ENCODE measurements around the gene ADRA1B. TPM values are rescaled to one million over a fixed set of nuclear protein-coding genes. Genes with fewer than 3 reads are reported as not detected.

The ADRA1B gene
- total RNA-seq, 1 experiment from 2014 or later, result not detected

GRCh38 chr5:160009591-160009989 is 93.3 kb downstream of the ADRA1B start:
- TF ChIP-seq CTCF (conservative IDR thresholded peaks at IDR 0.05), result no peak
- no peak overlapping the region for H2BK12ac ChIP-seq (ENCODE audit: insufficient read length, low read depth, low read length)
- no peak overlapping the region for H2BK15ac ChIP-seq (ENCODE audit: low read depth, low read length)
- no peak overlapping the region for H3T11ph ChIP-seq (ENCODE audit: low read length)
- no peaks in the 10 kb centered on the region for H3K9me3 ChIP-seq (ENCODE audit: control insufficient read depth, low read depth, low read length)
- no peaks in the 10 kb centered on the region; the same call in 1 of the 2 replicates for H3K4me1 ChIP-seq (ENCODE audit: insufficient read depth, low read length)
- Mint-ChIP-seq H3K27me3 (ENCODE audit: low read depth) (no peaks in the 10 kb centered on the region; the same call in 1 of the 2 replicates), H3K9me3 (no peaks in the 10 kb centered on the region; a peak in 1 of 5 replicates), H3K36me3 (ENCODE audit: insufficient read depth in 1 of 3, low read depth in 3 of 3) (peaks cover 16 to 34% (median 27%) of the 10 kb centered on the region in 3 experiments; a peak in 6 of 7 replicates), H3K4me1 (peaks cover 11 to 16% of the 10 kb centered on the region in 2 experiments), H3K27ac (peak overlapping the region in 2 of 3 experiments; percentile 97 to 100; a peak in 5 of 7 replicates), H3K4me3 (peak overlapping the region; percentile 97 to 99)
- H2AFZ ChIP-seq (ENCODE audit: low read length), result no peak overlapping the region
- peaks cover 16% of the 10 kb centered on the region; the same call in 1 of the 2 replicates for H3K79me2 ChIP-seq (ENCODE audit: insufficient read depth, low read length)
- no peak overlapping the region for H4K91ac ChIP-seq (ENCODE audit: insufficient read length, low read depth, low read length)
- H2BK20ac ChIP-seq (ENCODE audit: low read depth, low read length, poor library complexity, severe bottlenecking), result no peak overlapping the region
- H3K56ac ChIP-seq (ENCODE audit: insufficient read length, low read depth, low read length), result peak overlapping the region; percentile 47
- peak overlapping the region; percentile 88 for H3K4me2 ChIP-seq (ENCODE audit: insufficient read depth, insufficient read length, low read length)
- no peak overlapping the region for H3K14ac ChIP-seq (ENCODE audit: insufficient read depth, low read length)
- no peaks in the 10 kb centered on the region for H3K27me3 ChIP-seq (ENCODE audit: insufficient read depth, low read length)
- no peaks in the 10 kb centered on the region for H4K20me1 ChIP-seq (ENCODE audit: control insufficient read depth, insufficient read depth, insufficient read length)
- peak overlapping the region; percentile 66 for H2BK5ac ChIP-seq (ENCODE audit: insufficient read length, low read length)
- DNase-seq, result no peak
- H3K23me2 ChIP-seq (ENCODE audit: insufficient read length, low read depth, low read length, poor library complexity, severe bottlenecking), result peaks cover 9% of the 10 kb centered on the region
- peaks cover 9% of the 10 kb centered on the region for H3K79me1 ChIP-seq (ENCODE audit: insufficient read depth, low read depth, low read length, poor library complexity, severe bottlenecking)
- H3K27ac ChIP-seq (ENCODE audit: insufficient read length, low read depth, low read length), result no peak overlapping the region
- no peak overlapping the region for H4K5ac ChIP-seq (ENCODE audit: insufficient read length, low read depth, low read length)
- no peak overlapping the region for H3K4ac ChIP-seq (ENCODE audit: low read depth, low read length)
- WGBS (ENCODE audit: extremely low coverage, insufficient read length, low lambda C conversion rate), result no CpG with 5 or more reads among the region's 11 CpGs
- H3K23ac ChIP-seq (ENCODE audit: insufficient read length, low read depth, low read length), result no peak overlapping the region
- no peak overlapping the region for H2BK120ac ChIP-seq (ENCODE audit: low read depth, low read length, poor library complexity, severe bottlenecking)
- H2AK5ac ChIP-seq (ENCODE audit: insufficient read length, low read length), result no peak overlapping the region
- H3K9ac ChIP-seq (ENCODE audit: extremely low read depth, insufficient read length, low read length), result peak overlapping the region; percentile 98
- no peak overlapping the region for H4K8ac ChIP-seq (replicated peaks; ENCODE audit: insufficient read length, low read depth, low read length)
- no peak overlapping the region for H3K18ac ChIP-seq (ENCODE audit: insufficient read length, low read depth, low read length)
